PC-9 (cell line): Measurements from ENCODE around the gene OTOP1. TPM values are rescaled to one million over a fixed set of nuclear protein-coding genes. Genes with fewer than 3 reads are reported as not detected.

Source experiments
- BruUV-seq: library from RNA; stranded (reverse); fragments of 400-500 nt; replicated peaks from 2 replicates; lab custom pipeline; 2021; lab: Mats Ljungman, UMichigan
- CTCF ChIA-PET: fragments of 300-600 bp; sonication (Branson Sonifier 250); formaldehyde crosslinking; loops from one replicate; lab custom pipeline; 2022; ENCODE audit warnings: antibody characterized with exemption; lab: Charles Lee
- POLR2A ChIA-PET: fragments of 300-600 bp; sonication (Branson Sonifier 250); formaldehyde crosslinking; loops from one replicate; lab custom pipeline; 2022; ENCODE audit warnings: antibody characterized with exemption; ENCODE audit not compliant: unreplicated experiment; lab: Charles Lee
- DNase-seq, 2 experiments: peaks; one replicate each; pipeline versions ENCODE4 v3.0.0 to v3.0.0-alpha.2; 2015 to 2022; ENCODE audit warnings: mixed read lengths in 1 of 2
- H2AFZ ChIP-seq: fragments of 200-600 bp; sonication (generic); 2 replicates; pipeline ENCODE4 v1.8.1; 2017; ENCODE audit warnings: antibody characterized with exemption
- H3F3A ChIP-seq: fragments of 200-600 bp; sonication (generic); 2 replicates; pipeline ENCODE4 v1.8.1; 2017; ENCODE audit warnings: antibody characterized with exemption, mild to moderate bottlenecking, low read depth; ENCODE audit not compliant: insufficient read depth
- H3K27ac ChIP-seq: fragments of 200-600 bp; sonication (generic); 2 replicates; pipeline ENCODE4 v1.6.1; 2016; ENCODE audit warnings: mixed run types
- H3K27me3 ChIP-seq: fragments of 200-600 bp; sonication (generic); 2 replicates; pipeline ENCODE4 v1.6.1; 2016; ENCODE audit warnings: low read depth, mixed run types; ENCODE audit not compliant: insufficient read depth
- H3K36me3 ChIP-seq: fragments of 200-600 bp; sonication (generic); 2 replicates; pipeline ENCODE4 v1.6.1; 2016; ENCODE audit warnings: low read depth, mixed run types
- H3K4me1 ChIP-seq: fragments of 200-600 bp; sonication (generic); replicated peaks from 2 replicates; pipeline ENCODE4 v1.6.1; 2016; ENCODE audit warnings: mixed run types; ENCODE audit not compliant: insufficient read depth
- H3K4me2 ChIP-seq: fragments of 200-600 bp; sonication (generic); 2 replicates; pipeline ENCODE4 v1.6.1; 2017; ENCODE audit warnings: mixed run types
- H3K4me3 ChIP-seq: fragments of 200-600 bp; sonication (generic); 2 replicates; pipeline ENCODE4 v1.6.1; 2016; ENCODE audit warnings: mixed run types
- H3K79me2 ChIP-seq: fragments of 200-600 bp; sonication (generic); 2 replicates; pipeline ENCODE4 v1.6.1; 2017; ENCODE audit warnings: low read depth, mixed run types
- H3K9me2 ChIP-seq: fragments of 200-600 bp; sonication (generic); 2 replicates; pipeline ENCODE4 v1.8.1; 2017; ENCODE audit warnings: mild to moderate bottlenecking; ENCODE audit not compliant: insufficient read depth
- H3K9me3 ChIP-seq: fragments of 200-600 bp; sonication (generic); 2 replicates; pipeline ENCODE4 v1.8.1; 2016; ENCODE audit warnings: low read depth; ENCODE audit not compliant: insufficient read depth
- H4K20me1 ChIP-seq: fragments of 200-600 bp; sonication (generic); 2 replicates; pipeline ENCODE4 v1.8.1; 2017; ENCODE audit not compliant: insufficient read depth
- CTCF ChIP-seq: fragments of 200-600 bp; sonication (generic); conservative IDR thresholded peaks from 2 replicates; pipeline ENCODE4 v1.6.1; 2017; ENCODE audit warnings: mixed run types, antibody characterized with exemption, mild to moderate bottlenecking, moderate library complexity
- EZH2 ChIP-seq: fragments of 200-600 bp; sonication (generic); IDR thresholded peaks from 2 replicates; pipeline ENCODE4 v1.8.0; 2017; ENCODE audit warnings: antibody characterized with exemption, low read depth
- intact Hi-C: fragments of 100-400 bp; cut with micrococcal nuclease; formaldehyde crosslinking; loops from one replicate; pipeline ENCODE4 v1.10.0; 2022; ENCODE audit not compliant: unreplicated experiment
- total RNA-seq: library from RNA; stranded (reverse); gene quantifications from 2 replicates; pipeline ENCODE4 v1.2.3, GENCODE V29; 2021

OTOP1 gene
- total RNA-seq, 1 experiment from 2014 or later = not detected

DNA sequence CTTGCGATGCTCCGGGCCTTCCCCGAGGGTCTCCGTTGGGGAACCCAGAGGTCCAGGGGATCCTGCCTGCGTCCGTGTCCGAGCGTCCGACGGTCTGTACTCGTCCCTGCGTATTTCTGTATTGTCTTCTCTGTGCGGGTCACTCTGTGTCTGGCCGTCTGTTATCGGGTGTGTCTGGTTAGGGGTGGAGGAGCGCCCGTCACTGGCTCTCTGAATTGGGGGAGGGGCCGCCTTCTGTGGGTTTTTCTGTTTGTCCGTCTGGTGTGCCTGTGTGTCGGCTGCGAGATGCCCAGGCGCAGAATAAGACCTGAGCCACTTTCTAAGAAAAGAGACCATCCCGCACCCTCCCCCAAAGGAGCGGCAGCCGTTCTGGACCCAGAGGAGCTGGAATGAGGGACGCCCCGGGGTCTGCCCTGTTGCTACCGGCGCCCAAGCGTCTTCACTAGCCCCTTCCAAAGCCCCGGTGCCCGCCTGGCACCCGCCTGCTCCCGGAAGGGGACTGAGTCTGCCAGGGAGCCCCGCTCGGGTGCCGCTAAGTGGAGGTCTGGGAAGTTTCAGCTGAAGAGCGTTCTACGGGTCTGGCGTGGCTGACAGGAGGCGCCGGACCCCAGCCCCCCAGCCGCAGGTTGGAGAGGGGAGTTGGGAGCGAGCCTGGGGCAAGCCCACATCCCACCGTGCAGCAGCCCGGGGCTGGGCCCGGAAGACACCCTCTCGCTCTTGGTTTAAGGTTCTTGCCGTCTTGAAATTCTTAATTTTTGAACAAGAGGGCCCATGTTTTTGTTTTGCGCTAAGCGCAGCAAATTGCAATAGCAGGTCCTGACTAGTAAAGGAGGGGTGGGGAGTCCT, 1.0 kb upstream of the OTOP1 start:
- BruUV-seq = no TSS peak
- Histone ChIP-seq H4K20me1 (no peaks in the 10 kb centered on the region), H3K9me2 (no peaks in the 10 kb centered on the region), H3K4me2 (no peak overlapping the region), H3K79me2 (no peaks in the 10 kb centered on the region), H2AFZ (no peak overlapping the region), H3K4me3 (no peak overlapping the region), H3F3A (no peaks in the 10 kb centered on the region), H3K36me3 (no peaks in the 10 kb centered on the region), H3K9me3 (no peaks in the 10 kb centered on the region), H3K27me3 (peaks cover 24% of the 10 kb centered on the region), H3K27ac (no peak overlapping the region), H3K4me1 (no peaks in the 10 kb centered on the region)
- TF ChIP-seq EZH2 (no peak), CTCF (no peak)
- no peak for DNase-seq
- CTCF ChIA-PET = no interaction called here
- intact Hi-C loops = no loop called here
- POLR2A ChIA-PET = no interaction called here

DNA sequence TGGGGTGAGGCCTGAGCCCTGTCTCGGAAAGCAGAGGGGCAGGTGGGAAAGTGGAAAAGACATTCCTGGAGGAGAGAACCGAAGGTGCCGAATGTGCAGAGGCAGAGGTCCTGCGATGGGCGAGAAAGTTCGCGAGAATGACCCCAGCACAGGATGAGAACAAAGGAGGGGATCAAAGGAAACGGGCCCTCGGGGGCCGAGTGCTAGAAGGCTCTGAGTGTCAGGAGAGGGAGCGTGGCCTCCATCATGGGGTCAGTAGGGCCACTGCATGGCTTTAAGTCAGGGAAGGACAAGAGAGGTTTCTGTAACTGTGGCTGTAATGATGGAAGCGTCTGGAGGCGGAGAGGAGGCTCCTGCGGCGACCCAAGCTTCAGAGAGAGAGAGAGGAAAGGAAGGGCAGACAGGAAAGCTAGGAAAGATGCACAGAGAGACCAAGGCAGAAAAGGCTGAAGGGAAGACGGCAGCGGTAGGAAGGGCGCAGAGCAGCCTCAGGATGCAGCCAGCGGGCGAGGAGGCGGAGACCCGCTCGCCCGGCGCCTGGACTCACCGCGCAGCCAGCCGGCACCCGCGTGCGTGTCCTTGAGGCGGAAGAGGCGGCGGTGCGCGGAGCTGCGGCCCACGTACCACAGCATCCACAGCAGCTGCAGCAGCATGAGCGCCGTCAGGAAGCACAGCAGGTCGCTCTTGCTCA, 669 bp downstream of the OTOP1 start:
- no peaks in the 10 kb centered on the region for H3F3A ChIP-seq
- no peak overlapping the region for H2AFZ ChIP-seq
- ChIA-PET POLR2A (no interaction called here), CTCF (no interaction called here)
- no peak overlapping the region for H3K4me3 ChIP-seq
- H4K20me1 ChIP-seq = no peaks in the 10 kb centered on the region
- no peak overlapping the region for H3K27ac ChIP-seq
- intact Hi-C loops = no loop called here
- no TSS peak for BruUV-seq
- H3K36me3 ChIP-seq = no peaks in the 10 kb centered on the region
- no peak overlapping the region for H3K4me2 ChIP-seq
- peaks cover 36% of the 10 kb centered on the region for H3K27me3 ChIP-seq
- H3K9me2 ChIP-seq = no peaks in the 10 kb centered on the region
- no peaks in the 10 kb centered on the region for H3K9me3 ChIP-seq
- no peaks in the 10 kb centered on the region for H3K4me1 ChIP-seq
- DNase-seq = no peak
- H3K79me2 ChIP-seq = no peaks in the 10 kb centered on the region
- TF ChIP-seq CTCF = no peak
- no peak for TF ChIP-seq EZH2

DNA sequence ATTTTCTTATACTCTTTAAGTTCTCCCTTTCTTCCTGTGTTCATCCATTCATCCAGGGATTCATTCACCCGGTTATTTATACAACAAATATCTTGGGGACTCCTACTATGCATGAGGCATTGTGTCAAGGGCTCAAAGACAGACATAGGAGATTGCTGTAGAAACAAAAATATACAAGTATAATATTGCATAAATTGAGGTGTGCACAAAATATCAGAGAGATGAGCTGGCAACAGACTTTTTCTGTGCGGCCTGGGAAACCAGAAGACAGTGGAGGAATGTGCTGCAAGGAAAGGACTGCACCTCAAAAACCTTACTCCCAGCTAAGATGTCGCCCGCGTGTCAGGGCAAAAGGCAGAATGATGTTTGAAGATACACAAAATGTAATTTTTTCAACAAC, 9.6 kb downstream of the OTOP1 start:
- BruUV-seq = no TSS peak

More for the DNA sequence above, 9.6 kb downstream of the OTOP1 start:
- ChIA-PET CTCF (no interaction called here), POLR2A (no interaction called here)
- Histone ChIP-seq H3K27ac (no peak overlapping the region), H3K9me3 (no peaks in the 10 kb centered on the region), H3K4me3 (no peak overlapping the region), H3K27me3 (peaks cover 6% of the 10 kb centered on the region; the same call in 1 of the 2 replicates), H2AFZ (no peak overlapping the region), H3K79me2 (no peaks in the 10 kb centered on the region), H3K9me2 (no peaks in the 10 kb centered on the region), H3F3A (no peaks in the 10 kb centered on the region), H3K4me1 (no peaks in the 10 kb centered on the region), H3K4me2 (no peak overlapping the region), H4K20me1 (no peaks in the 10 kb centered on the region), H3K36me3 (no peaks in the 10 kb centered on the region)
- no peak for DNase-seq
- intact Hi-C loops = no loop called here
- TF ChIP-seq EZH2 (no peak), CTCF (no peak)
